ENCODE data around the gene ZBTB4. TPM values are rescaled to one million over a fixed set of nuclear protein-coding genes. Genes with fewer than 3 reads are reported as not detected.

ZBTB4 gene
- total RNA-seq, 1 experiment from 2014 or later = 14.4 TPM

DNA sequence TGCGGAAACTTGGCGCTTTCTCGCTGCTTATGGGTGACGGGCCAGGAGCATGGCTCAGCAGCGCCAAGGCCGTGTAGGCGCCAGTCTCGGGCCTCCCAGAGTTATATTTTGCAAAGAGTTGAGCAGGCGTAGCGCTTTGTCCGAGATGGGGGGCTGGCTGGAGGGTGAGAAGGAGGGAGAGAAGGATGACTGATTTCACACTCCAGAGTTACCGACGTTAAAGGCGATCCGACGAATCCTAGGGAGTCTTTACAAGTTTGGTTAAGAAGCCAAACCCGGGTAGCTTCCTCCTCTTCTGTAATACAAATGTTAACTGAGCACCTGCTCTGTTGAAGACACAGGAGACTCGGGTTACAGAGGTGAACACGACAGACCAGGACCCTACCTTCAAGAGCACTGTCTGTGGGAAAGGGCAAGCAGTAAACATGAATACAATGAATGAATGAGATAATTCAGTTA lies 5.5 kb upstream of the ZBTB4 start:
- 0 out of 2 replicates have a peak overlapping the region, but pooled peaks have one; percentile 49 for H3K14ac ChIP-seq (ENCODE audit: insufficient read depth, low read length)
- H3K9ac ChIP-seq (ENCODE audit: extremely low read depth, insufficient read length, low read length) = peak overlapping the region; percentile 72
- no peak overlapping the region for H3K18ac ChIP-seq (ENCODE audit: insufficient read length, low read depth, low read length)
- H3K4ac ChIP-seq (ENCODE audit: low read depth, low read length) = no peak overlapping the region
- no peak overlapping the region for H3K56ac ChIP-seq (ENCODE audit: insufficient read length, low read depth, low read length)
- H2BK12ac ChIP-seq (ENCODE audit: insufficient read length, low read depth, low read length) = no peak overlapping the region
- no peak overlapping the region for H2BK15ac ChIP-seq (ENCODE audit: low read depth, low read length)
- no peak for DNase-seq
- no peaks in the 10 kb centered on the region for H3K27me3 ChIP-seq (ENCODE audit: insufficient read depth, low read length)
- H3K27ac ChIP-seq (ENCODE audit: insufficient read length, low read depth, low read length) = no peak overlapping the region
- no peak overlapping the region for H4K5ac ChIP-seq (ENCODE audit: insufficient read length, low read depth, low read length)
- peak overlapping the region; percentile 91 to 96 for H3K4me3 Mint-ChIP-seq
- H2AK5ac ChIP-seq (ENCODE audit: insufficient read length, low read length) = no peak overlapping the region
- no CpG with 5 or more reads among the region's 19 CpGs for WGBS (ENCODE audit: extremely low coverage, insufficient read length, low lambda C conversion rate)
- no peak overlapping the region for H4K8ac ChIP-seq (replicated peaks; ENCODE audit: insufficient read length, low read depth, low read length)
- H3K27ac Mint-ChIP-seq = peak overlapping the region; percentile 69 to 96 (median 92)
- H4K20me1 ChIP-seq (ENCODE audit: control insufficient read depth, insufficient read depth, insufficient read length) = no peaks in the 10 kb centered on the region
- peaks cover 11 to 30% (median 22%) of the 10 kb centered on the region in 3 experiments; a peak in 6 of 7 replicates for H3K36me3 Mint-ChIP-seq (ENCODE audit: insufficient read depth in 1 of 3, low read depth in 3 of 3)
- H3T11ph ChIP-seq (ENCODE audit: low read length) = no peak overlapping the region
- H3K9me3 Mint-ChIP-seq = no peaks in the 10 kb centered on the region
- no peaks in the 10 kb centered on the region for H3K27me3 Mint-ChIP-seq (ENCODE audit: low read depth)
- peaks cover 33% of the 10 kb centered on the region for H3K79me2 ChIP-seq (ENCODE audit: insufficient read depth, low read length)
- H3K79me1 ChIP-seq (ENCODE audit: insufficient read depth, low read depth, low read length, poor library complexity, severe bottlenecking) = peaks cover 6% of the 10 kb centered on the region
- H2BK20ac ChIP-seq (ENCODE audit: low read depth, low read length, poor library complexity, severe bottlenecking) = no peak overlapping the region
- no peak overlapping the region for H3K23ac ChIP-seq (ENCODE audit: insufficient read length, low read depth, low read length)
- H2AFZ ChIP-seq (ENCODE audit: low read length) = no peak overlapping the region
- H4K91ac ChIP-seq (ENCODE audit: insufficient read length, low read depth, low read length) = no peak overlapping the region
- H3K9me3 ChIP-seq (ENCODE audit: control insufficient read depth, low read depth, low read length) = no peaks in the 10 kb centered on the region
- peak overlapping the region; percentile 81 for H3K4me2 ChIP-seq (ENCODE audit: insufficient read depth, insufficient read length, low read length)
- H2BK5ac ChIP-seq (ENCODE audit: insufficient read length, low read length) = no peak overlapping the region
- TF ChIP-seq, protein P1, sequence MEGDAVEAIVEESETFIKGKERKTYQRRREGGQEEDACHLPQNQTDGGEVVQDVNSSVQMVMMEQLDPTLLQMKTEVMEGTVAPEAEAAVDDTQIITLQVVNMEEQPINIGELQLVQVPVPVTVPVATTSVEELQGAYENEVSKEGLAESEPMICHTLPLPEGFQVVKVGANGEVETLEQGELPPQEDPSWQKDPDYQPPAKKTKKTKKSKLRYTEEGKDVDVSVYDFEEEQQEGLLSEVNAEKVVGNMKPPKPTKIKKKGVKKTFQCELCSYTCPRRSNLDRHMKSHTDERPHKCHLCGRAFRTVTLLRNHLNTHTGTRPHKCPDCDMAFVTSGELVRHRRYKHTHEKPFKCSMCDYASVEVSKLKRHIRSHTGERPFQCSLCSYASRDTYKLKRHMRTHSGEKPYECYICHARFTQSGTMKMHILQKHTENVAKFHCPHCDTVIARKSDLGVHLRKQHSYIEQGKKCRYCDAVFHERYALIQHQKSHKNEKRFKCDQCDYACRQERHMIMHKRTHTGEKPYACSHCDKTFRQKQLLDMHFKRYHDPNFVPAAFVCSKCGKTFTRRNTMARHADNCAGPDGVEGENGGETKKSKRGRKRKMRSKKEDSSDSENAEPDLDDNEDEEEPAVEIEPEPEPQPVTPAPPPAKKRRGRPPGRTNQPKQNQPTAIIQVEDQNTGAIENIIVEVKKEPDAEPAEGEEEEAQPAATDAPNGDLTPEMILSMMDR (conservative IDR thresholded peaks at IDR 0.05) = no peak
- H3K4me1 Mint-ChIP-seq = peaks cover 47 to 63% of the 10 kb centered on the region in 2 experiments
- H2BK120ac ChIP-seq (ENCODE audit: low read depth, low read length, poor library complexity, severe bottlenecking) = no peak overlapping the region
- peaks cover 14% of the 10 kb centered on the region for H3K23me2 ChIP-seq (ENCODE audit: insufficient read length, low read depth, low read length, poor library complexity, severe bottlenecking)
- no peaks in the 10 kb centered on the region; the same call in 1 of the 2 replicates for H3K4me1 ChIP-seq (ENCODE audit: insufficient read depth, low read length)
